Measurements from ENCODE around the gene SLC48A1.

Gene SLC48A1

GRCh38 chr12:47799357-47799955 is 26.4 kb downstream of the SLC48A1 start:
- no peaks in the 10 kb centered on the region for H3K9me3 ChIP-seq
- H3K4me1 ChIP-seq = peaks cover 0 to 67% (median 61%) of the 10 kb centered on the region in 4 donors
- no peaks in the 10 kb centered on the region for H3K27me3 ChIP-seq
- H3K27ac ChIP-seq = peak overlapping the region; percentile 66 to 99
- TF ChIP-seq, protein P1, sequence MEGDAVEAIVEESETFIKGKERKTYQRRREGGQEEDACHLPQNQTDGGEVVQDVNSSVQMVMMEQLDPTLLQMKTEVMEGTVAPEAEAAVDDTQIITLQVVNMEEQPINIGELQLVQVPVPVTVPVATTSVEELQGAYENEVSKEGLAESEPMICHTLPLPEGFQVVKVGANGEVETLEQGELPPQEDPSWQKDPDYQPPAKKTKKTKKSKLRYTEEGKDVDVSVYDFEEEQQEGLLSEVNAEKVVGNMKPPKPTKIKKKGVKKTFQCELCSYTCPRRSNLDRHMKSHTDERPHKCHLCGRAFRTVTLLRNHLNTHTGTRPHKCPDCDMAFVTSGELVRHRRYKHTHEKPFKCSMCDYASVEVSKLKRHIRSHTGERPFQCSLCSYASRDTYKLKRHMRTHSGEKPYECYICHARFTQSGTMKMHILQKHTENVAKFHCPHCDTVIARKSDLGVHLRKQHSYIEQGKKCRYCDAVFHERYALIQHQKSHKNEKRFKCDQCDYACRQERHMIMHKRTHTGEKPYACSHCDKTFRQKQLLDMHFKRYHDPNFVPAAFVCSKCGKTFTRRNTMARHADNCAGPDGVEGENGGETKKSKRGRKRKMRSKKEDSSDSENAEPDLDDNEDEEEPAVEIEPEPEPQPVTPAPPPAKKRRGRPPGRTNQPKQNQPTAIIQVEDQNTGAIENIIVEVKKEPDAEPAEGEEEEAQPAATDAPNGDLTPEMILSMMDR (IDR thresholded peaks at IDR 0.05) = peak in 1 of 2 experiments; percentile 7
- H3K4me3 ChIP-seq = no peak overlapping the region
- peak; percentile 72 to 91 for DNase-seq
- intact Hi-C loops (cut with DNase I; ENCODE audit: low total_unique reads) = no loop called here
- H3K36me3 ChIP-seq = peaks cover 42 to 55% (median 49%) of the 10 kb centered on the region in 3 donors

DNA sequence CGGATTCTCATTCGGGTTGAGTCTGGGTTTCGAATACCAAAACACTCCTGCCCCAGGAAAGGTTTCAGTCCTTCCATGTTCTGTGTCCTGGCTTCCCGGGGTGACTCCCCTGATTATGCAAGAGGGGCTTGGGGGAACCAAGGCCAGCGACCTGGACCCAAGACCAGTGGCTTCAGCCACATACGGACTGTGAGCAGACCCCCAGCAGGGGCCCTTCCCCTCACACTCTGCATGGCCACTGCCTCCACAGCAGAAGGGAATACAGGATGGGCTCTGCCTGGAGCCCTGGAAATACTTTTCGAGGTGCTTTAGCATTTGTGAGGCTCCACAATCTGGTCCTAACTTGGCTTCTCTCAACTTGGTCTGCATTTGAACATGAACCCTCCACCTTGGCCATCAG is 27.5 kb downstream of the SLC48A1 start:
- no peak overlapping the region for H3K4me3 ChIP-seq
- intact Hi-C loops (cut with DNase I; ENCODE audit: low total_unique reads) = no loop called here
- no peak for DNase-seq
- no peaks in the 10 kb centered on the region for H3K27me3 ChIP-seq
- peaks cover 0 to 78% (median 72%) of the 10 kb centered on the region in 4 donors for H3K4me1 ChIP-seq
- TF ChIP-seq, protein P1 (IDR thresholded peaks at IDR 0.05) = no peak
- peaks cover 30 to 43% (median 38%) of the 10 kb centered on the region in 3 donors for H3K36me3 ChIP-seq
- no peaks in the 10 kb centered on the region for H3K9me3 ChIP-seq
- peak overlapping the region; percentile 66 to 99 for H3K27ac ChIP-seq

DNA sequence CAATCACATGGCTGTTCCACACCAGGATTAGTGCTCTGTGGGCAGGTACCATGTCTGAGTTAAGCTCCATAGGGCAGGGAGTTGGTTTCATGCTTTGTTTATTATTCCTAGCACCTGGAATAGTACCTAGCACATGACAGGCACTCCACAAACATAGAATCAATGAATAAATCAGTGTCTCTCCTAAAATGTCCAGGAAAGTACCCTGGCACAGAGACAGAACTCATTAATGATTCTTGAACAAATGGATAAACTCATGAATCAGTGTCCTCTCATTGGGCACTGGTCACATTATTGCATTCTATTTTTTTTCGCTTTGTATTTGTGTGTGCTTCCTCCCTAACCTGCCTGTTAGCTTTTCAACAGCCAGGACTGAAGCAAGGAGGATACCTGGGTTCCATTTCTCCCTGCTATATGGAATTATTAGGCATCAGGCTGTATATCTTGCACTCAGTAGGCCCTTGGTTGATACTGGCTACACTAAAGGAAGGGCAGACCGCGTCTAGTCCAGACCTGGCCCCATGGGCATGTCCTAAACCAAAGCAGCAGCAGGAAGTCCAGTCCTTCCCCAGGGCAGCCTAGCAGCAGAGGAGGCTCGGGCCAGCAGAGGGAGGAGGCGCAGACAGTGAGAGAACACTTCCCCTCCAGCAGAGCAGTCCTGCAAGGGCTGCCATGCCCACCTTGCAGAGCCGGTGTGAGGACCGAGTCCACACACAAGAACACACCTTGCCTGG is 28.3 kb downstream of the SLC48A1 start:
- H3K27me3 ChIP-seq = no peaks in the 10 kb centered on the region
- intact Hi-C loops (cut with DNase I; ENCODE audit: low total_unique reads) = no loop called here
- no peak overlapping the region for H3K4me3 ChIP-seq
- peak overlapping the region; percentile 66 to 99 for H3K27ac ChIP-seq
- peaks cover 0 to 86% (median 79%) of the 10 kb centered on the region in 4 donors for H3K4me1 ChIP-seq
- H3K36me3 ChIP-seq = peaks cover 24 to 36% (median 31%) of the 10 kb centered on the region in 3 donors
- TF ChIP-seq, protein P1 (IDR thresholded peaks at IDR 0.05) = no peak
- DNase-seq = peak in 1 of 2 donors; percentile 77
- H3K9me3 ChIP-seq = no peaks in the 10 kb centered on the region

DNA sequence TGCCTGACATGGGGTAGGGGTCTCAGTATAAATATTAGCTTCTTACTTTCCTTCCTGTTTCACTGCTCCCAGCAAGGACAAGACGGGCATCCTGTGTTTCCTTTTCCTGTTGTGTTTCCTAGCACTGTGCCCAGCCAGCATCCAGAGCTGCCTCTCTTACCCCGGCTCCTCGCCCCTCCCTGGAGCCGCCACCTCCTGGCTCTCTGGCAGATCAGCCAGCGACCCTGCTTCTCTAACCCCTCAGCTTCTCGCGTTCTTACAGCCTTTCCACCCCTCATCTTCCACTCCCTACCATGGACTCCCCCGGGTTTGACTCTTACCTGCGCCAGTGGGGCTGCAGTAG is 28.8 kb downstream of the SLC48A1 start:
- TF ChIP-seq, protein P1 (IDR thresholded peaks at IDR 0.05) = no peak
- H3K9me3 ChIP-seq = no peaks in the 10 kb centered on the region
- no peak overlapping the region for H3K4me3 ChIP-seq
- no peaks in the 10 kb centered on the region for H3K27me3 ChIP-seq
- H3K36me3 ChIP-seq = peaks cover 20 to 30% (median 25%) of the 10 kb centered on the region in 3 donors
- peaks cover 0 to 91% (median 85%) of the 10 kb centered on the region in 4 donors for H3K4me1 ChIP-seq
- intact Hi-C loops (cut with DNase I; ENCODE audit: low total_unique reads) = no loop called here
- DNase-seq = no peak
- H3K27ac ChIP-seq = peak overlapping the region; percentile 66 to 99

DNA sequence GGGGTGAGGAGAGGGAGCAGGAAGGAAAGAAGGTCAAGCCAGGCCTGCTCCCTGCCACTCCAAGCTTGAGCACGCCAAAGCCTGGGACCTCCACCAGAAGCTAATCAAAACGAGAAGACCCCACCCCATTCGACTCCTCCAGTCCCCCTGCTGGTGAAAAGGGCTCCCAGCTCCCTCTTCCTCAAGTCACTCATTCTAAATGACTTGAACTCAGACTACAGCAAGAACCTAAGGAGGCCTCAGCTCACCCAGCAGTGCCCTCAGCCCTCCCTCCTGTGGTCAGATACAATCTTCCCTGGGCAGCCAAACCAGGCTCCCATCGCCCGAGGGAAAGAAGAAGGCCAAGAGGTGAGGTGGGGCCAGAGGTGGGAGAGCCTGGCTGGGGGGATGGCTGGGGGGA is 29.3 kb downstream of the SLC48A1 start:
- TF ChIP-seq, protein P1 (IDR thresholded peaks at IDR 0.05) = peak in 1 of 2 experiments; percentile 18
- peak overlapping the region; percentile 66 to 99 for H3K27ac ChIP-seq
- H3K27me3 ChIP-seq = no peaks in the 10 kb centered on the region

More for the DNA sequence above, 29.3 kb downstream of the SLC48A1 start:
- intact Hi-C loops (cut with DNase I; ENCODE audit: low total_unique reads) = no loop called here
- no peak for DNase-seq
- Histone ChIP-seq H3K4me3 (no peak overlapping the region), H3K9me3 (no peaks in the 10 kb centered on the region), H3K4me1 (peaks cover 0 to 94% (median 89%) of the 10 kb centered on the region in 4 donors), H3K36me3 (peaks cover 15 to 26% (median 21%) of the 10 kb centered on the region in 3 donors)
